ENCODE measurements around the gene KRTAP12-1.

The KRTAP12-1 gene

DNA sequence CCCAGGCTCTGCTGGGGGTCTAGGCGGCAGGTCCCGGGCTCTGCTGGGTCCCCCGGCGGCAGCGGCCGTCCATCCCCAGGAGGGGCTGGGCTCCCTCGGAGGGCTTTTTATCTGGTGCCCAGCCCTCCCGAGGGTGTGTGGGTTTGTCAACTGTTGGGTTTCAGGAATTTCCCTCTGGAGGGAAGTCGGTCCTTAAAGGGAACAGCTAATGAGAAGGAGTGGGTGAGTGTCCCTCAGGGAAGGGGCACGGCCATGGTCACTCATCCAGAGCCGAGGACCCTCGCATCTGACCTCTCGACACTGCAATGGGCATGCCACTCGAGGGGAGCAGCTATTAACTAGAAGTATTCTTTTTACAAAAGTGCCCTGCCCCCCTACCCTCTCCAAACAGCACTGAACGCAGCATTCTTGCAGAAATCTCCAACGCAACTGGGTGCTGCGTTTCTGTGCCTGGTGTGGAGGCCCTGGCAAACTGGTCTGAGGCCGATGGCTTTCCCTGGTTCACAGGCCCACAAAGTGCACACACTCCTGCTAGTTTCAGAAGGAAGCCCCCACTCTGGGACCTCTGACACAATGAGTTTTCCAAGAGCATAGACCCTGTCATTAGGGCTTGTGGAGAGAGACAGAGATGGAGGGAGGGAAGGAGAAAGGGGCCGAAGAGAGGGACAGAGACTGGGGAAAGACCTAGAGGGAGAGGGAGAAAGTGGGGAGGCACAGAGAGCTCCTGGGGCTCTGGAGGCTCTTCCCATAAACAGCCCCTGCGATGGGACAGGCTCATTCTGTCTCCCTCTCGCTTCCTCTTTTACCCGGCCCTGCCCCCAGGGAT lies 30.5 kb upstream of the KRTAP12-1 start:
- H3K4me3 ChIP-seq (replicated peaks in 1 of 2; ENCODE audit: low read depth in 2 of 2, low read length in 2 of 2) = no peak overlapping the region
- TF ChIP-seq, protein P1, sequence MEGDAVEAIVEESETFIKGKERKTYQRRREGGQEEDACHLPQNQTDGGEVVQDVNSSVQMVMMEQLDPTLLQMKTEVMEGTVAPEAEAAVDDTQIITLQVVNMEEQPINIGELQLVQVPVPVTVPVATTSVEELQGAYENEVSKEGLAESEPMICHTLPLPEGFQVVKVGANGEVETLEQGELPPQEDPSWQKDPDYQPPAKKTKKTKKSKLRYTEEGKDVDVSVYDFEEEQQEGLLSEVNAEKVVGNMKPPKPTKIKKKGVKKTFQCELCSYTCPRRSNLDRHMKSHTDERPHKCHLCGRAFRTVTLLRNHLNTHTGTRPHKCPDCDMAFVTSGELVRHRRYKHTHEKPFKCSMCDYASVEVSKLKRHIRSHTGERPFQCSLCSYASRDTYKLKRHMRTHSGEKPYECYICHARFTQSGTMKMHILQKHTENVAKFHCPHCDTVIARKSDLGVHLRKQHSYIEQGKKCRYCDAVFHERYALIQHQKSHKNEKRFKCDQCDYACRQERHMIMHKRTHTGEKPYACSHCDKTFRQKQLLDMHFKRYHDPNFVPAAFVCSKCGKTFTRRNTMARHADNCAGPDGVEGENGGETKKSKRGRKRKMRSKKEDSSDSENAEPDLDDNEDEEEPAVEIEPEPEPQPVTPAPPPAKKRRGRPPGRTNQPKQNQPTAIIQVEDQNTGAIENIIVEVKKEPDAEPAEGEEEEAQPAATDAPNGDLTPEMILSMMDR (IDR thresholded peaks at IDR 0.05; ENCODE audit: low read depth, low read length) = no peak
- no peak for DNase-seq (ENCODE audit: low read depth in 2 of 2)

DNA sequence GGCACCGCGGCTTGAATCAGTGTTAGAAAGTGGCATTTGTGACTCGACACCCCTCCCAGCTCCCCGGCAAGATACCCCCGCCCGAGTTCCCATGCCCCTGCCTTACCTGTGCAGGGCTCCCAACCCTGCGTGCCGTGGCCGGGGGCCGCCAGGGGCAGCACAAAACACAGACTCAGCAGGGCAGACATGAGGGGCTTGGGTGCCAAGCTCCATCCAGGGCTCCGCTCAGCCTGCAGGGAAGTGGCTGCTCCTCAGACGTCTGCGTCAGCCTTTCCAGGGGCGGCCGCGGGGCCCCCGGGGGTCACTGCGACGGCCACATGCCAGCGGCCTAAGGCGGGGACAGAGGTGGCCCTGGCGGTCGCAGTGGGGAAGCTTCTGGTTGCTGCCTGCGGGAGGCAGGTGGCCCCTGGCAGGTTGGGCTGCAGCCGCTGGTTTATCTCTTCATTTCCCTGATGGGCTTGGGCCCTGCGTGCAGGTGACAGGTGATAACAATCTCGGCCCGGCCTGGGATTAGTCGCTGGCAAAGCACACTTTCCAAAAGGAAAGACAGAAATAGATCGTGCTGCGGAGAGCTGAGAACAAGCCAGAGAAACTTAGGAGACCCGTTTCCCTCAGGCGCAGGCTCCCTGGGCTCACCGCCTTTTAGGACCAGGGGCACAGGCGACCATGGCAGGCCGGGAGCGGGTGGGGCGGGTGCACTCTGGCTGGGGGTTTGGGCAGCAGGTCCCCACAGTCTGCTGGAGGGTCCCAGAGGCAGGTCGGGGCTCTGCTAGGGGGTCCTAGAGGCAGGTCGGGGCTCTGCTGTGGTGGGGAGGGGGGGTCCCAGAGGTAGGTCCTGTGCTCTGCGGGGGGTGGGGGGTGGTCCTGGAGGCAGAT lies 29.6 kb upstream of the KRTAP12-1 start, which contains the start of gene TSPEAR:
Gene TSPEAR (minus strand): TSS at position 246 of the 876 bp plus-strand sequence. CDS start 58 bp downstream, at position 188.
- no peak for DNase-seq (ENCODE audit: low read depth in 2 of 2)
- TF ChIP-seq, protein P1 (IDR thresholded peaks at IDR 0.05; ENCODE audit: low read depth, low read length) = no peak
- no peak within 1 kb of the TSS for H3K4me3 ChIP-seq (replicated peaks in 1 of 2; ENCODE audit: low read depth in 2 of 2, low read length in 2 of 2)

DNA sequence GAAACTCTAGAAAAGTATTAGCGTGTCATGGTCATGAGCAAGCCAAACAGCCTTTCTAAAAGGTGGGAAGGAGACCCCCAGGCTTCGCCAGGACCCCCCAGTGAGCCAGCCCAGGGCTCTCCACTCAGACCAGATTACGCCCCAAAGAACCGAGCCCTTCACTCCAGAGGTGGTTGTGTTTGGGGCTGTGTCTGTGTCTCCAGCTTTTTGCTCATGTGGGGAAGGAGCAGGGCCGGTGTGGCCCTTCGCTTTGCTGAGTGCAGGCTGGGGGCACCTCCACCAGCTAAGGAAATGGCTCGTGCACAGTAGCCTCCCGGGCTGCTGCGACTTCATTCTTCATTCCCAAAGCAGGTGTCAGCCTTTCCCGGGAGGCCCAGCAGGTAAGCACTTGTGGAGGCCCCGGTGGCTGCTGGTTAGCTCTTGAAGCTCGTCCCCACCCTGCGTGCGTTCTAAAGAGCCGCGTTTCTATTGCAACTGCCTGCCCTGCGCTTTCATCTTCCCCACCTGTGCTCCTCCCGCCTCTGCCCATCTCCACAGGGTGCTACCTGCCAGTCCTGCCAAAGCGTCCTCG lies 28.9 kb upstream of the KRTAP12-1 start:
- TF ChIP-seq, protein P1 (IDR thresholded peaks at IDR 0.05; ENCODE audit: low read depth, low read length) = no peak
- no peak for DNase-seq (ENCODE audit: low read depth in 2 of 2)
- no peak overlapping the region for H3K4me3 ChIP-seq (replicated peaks in 1 of 2; ENCODE audit: low read depth in 2 of 2, low read length in 2 of 2)

DNA sequence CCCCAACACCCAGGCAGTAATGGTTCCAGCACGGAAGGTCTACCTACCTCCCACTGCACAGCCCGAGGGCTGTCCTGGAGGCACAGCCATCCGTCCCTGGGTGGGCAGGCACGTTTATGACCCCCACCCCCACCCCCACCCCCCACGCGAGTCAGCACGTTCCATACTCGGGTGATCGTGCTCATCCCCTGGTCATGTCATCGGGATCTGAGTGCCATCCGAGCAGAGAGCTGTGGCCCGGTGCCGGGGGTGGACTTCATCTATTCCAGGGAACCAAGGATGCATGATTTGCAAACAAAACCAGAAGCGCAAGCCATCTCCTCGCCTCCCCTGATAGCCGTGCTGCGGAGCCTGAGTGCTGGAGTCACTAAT lies 28.3 kb upstream of the KRTAP12-1 start:
- DNase-seq (ENCODE audit: low read depth in 2 of 2) = no peak
- H3K4me3 ChIP-seq (replicated peaks in 1 of 2; ENCODE audit: low read depth in 2 of 2, low read length in 2 of 2) = no peak overlapping the region
- TF ChIP-seq, protein P1 (IDR thresholded peaks at IDR 0.05; ENCODE audit: low read depth, low read length) = no peak

DNA sequence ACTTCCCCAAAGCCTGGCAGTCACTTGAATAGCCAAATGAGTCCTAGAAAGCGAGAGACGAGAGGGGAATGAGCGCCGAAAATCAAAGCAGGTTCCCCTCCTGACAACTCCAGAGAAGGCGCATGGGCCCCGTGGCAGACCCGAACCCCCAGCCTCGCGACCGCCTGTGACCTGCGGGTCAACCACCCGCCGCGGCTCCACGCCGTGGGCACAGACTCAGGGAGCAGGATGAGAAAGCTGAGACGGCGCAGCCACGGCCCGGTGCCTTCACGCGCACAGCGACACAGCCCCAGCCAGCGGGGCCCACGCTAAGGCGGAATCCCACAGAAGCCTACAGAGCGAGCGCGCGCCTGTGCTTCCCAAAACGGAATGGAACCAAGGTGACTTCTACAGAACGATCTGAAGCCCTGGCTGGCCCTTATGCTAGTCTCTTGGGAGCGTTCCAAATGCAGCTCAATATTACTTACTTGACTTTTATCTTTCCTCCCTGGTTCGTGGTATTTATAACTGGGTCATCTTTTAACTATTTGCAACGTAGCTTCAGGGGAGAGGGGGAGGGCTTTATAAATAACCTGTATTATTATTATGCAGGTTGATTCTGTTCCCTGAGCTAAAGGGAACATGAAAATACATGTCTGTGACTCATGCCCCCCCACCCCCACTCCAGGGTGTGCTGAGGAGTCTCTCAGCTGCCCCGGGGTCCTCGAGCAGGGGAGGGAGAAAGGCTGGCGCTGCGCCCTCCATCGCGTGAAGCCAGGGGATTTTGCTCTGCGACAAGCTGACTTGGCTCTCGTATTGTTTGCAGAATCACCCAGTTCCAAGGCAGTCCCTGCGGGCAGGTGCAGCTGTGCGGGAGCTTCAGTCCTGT lies 27.7 kb upstream of the KRTAP12-1 start:
- TF ChIP-seq, protein P1 (IDR thresholded peaks at IDR 0.05; ENCODE audit: low read depth, low read length) = no peak
- DNase-seq (ENCODE audit: low read depth in 2 of 2) = peak in 1 of 2 donors; percentile 7
- H3K4me3 ChIP-seq (replicated peaks in 1 of 2; ENCODE audit: low read depth in 2 of 2, low read length in 2 of 2) = no peak overlapping the region

Measured in cardiac fibroblast (primary cell).